ENCODE measurements around the gene CXCL10.
A peak's percentile ranks its signal among the peaks of the same experiment; 100 is the strongest.
"Not testable (repeated sequence)": the region's sequence is repeated elsewhere in the genome, so short reads cannot be mapped to it uniquely, and the experiment has no call there.

CXCL10 gene

DNA sequence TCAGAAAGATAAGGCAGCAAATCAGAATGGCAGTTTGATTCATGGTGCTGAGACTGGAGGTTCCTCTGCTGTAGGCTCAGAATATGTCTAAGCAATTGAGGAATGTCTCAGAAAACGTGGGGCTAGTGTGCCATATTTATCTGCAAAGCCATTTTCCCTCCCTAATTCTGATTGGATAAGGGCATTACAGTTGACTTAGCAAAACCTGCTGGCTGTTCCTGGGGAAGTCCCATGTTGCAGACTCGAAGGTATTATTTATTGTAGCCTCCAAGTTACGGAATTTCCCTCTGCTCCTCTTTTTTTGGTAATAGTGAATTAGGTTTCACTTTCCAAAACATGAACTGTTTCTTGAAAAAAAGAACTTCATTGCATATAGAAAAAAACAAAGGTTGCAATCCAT lies at the start of gene CXCL10:
CXCL10 (minus strand) TSS at position 109 of the 400 bp plus-strand sequence; CDS start at position 43, 66 bp downstream.
- DNase-seq (ENCODE audit: low read depth), result no peak

DNA sequence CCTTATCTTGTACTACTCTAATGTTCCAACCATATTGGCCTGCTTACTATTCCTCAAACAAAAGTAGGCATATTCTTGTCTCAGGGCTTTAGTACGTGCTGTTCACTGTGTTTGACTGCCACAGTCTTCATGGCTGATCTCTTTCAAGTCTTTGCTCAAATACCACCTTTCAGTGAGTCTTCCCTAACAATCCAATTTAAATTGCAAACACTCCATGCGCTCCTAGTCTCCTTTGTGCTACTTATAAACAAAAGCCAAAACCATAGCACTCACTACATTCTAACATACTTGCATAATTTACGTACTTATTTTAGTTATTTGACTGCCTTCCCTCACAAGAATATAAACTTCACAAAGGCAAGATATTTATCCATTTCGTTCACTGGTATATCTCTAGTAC lies 49.5 kb upstream of the CXCL10 start:
- no peak for DNase-seq (ENCODE audit: low read depth)

DNA sequence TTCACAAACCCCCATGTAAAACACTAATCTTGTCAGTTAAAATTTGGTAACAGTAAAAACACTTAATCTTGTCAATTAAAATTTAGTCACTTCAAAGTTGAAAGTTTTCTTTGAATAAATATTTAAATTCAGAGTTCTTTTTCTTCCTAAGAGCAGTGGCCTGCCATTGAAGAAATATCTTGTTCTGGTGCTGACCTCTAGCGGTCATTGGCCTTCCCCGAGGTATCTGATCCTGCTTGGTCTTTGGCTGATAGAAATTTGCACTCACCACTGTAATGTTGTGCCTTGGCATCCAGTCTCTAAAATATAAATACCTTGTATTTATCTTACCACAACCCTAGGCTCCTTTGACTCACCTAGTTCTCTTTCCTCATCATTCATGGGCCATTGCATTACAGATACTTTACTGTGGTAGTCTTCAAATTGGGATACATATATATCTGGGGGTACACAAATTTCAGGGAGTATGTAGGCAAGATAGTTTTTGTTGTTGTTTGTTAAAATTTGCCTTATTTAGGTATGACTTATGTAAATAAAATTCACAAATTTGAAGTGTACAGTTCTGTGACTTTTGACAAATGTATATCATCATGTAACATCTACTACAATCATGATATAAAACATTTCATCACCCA lies 44.5 kb upstream of the CXCL10 start:
- DNase-seq (ENCODE audit: low read depth), result peak; percentile 15

DNA sequence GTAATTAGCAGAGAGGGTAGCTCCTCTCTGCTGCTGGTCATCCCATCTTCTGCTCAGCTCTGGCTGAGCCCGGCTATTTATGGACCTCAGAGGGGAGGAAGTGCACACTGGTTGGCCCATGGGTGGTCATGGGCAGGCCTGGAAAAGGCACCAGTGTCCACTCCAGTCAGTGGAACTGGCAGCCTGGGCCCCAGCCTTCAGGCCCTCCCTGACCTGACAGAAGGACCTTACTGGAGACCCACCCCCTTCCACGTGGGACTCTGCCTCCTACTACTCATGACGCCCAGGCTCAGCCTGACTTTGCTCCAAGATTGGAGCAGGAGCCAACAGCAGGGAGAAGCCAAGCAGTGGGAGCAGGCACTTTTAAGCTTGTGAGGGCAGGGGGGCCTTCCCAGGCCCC lies 43.2 kb upstream of the CXCL10 start:
- no peak for DNase-seq (ENCODE audit: low read depth)

DNA sequence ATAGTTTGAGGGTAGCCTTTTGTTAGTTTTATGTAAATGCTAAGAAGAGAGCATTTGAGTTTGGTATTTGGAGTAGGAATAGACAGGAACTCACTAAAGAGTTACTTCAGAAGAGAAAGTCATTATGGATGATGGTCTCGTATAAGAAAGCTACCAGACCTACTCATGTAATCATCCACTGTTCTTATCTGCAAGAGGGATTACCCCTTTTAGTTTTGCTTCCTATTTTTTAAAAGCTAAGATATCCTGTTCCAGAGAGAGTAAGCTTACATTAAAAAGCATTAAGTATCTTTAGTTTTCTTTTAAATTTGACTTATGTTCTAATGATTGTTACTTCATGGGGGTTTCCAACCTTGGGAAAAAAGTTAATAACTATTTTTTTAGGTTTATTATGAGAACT lies 38.7 kb upstream of the CXCL10 start:
- DNase-seq (ENCODE audit: low read depth), result no peak

DNA sequence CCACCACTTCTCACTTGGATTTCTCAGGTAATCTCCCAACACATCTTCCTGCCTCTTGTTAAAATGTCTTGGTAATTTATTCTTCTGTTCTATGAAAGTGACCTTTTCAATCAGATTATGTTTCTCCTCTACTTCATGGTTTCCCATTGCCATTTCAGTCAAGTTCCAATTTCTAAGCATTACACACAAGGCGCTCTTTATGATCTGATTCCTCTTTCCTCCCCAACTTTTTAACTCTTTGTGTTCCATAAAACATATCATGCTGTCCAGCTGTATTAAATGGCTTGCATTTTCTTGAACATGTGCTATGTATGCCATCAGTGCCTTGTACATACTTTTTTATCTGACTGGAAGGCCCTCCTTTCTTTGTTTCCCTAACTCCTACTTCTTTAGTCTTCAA lies 38.1 kb upstream of the CXCL10 start:
- DNase-seq (ENCODE audit: low read depth), result no peak

DNA sequence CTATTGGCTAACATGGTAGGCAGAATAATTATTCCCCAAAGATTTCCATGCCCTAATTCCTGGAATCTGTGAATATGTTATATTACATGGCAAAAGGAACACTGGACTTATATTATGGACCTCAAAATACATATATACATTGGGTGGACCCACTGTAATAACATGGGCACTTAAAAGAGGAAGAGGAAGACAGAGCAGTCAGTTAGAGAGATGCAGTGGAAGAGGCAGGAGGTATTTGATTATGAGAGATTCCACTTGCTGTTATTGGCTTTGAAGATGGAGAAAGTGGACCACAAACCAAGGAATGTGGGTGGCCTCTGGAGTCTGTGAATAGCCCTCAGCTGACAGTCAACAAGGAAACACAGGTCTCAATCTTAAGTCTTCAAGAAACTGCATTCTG lies 37.2 kb upstream of the CXCL10 start:
- DNase-seq (ENCODE audit: low read depth), result no peak

DNA sequence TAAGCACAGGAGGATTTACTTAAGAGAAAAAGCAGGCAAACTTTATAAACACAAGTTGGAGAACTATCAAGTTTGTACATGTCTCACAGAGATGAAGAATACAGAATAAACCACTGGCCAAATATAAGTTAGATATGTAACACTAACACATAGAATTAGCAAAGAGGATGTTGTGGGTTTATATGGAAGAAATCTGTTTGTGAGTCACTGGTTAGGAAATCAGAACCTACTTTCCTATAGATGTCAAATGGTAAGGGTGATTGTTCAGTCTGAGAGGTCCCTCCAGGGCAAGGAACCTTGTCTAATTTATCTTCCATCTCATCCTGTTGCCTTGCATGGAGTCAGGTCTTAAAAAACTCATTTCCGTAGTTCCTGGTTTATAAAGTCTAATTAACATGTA lies 36.5 kb upstream of the CXCL10 start:
- no peak for DNase-seq (ENCODE audit: low read depth)

DNA sequence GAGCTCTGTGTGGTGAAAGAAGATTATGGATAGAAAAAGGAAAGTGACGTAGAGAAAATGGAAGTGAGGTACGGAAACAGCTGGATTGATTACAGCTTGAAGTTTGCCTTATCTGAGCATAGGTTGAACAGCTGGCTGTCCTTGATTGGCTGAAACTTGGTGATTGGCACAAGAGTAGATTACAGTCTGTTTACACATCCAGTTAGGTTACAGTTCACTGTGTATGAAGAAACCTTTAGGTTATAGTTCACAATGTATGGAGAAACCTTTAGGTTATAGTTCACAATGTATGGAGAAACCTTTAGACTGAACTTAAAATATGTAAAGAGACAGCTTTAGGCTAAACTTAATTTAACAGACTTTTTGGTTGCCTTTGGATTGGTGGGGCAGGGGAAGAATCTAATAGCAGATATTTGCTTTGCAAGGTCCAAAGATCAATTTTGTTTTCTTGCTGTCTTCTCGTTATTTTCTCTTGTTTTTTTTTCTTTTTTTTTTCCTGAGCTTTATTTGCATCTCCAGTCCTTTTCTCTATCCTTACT lies 35.7 kb upstream of the CXCL10 start:
- no peak for DNase-seq (ENCODE audit: low read depth)

DNA sequence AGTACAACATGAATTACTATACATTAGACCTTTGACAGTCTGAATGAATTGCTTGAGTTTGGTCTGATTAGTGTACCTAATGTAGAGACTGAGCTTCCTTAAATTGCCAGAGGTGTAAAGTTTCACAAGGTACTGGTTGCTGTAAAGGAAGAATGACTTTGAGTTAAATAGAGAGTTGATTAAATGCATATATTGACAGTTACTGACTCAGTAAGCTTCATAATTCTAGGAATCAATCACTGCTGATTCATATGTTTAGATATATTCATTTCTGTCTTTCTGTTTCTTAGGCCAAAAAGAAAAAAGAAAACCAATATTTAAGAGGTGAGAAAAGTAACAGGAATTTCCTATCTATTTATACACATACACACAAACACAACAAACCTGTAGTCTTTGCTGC lies 35.0 kb upstream of the CXCL10 start:
- no peak for DNase-seq (ENCODE audit: low read depth)

DNA sequence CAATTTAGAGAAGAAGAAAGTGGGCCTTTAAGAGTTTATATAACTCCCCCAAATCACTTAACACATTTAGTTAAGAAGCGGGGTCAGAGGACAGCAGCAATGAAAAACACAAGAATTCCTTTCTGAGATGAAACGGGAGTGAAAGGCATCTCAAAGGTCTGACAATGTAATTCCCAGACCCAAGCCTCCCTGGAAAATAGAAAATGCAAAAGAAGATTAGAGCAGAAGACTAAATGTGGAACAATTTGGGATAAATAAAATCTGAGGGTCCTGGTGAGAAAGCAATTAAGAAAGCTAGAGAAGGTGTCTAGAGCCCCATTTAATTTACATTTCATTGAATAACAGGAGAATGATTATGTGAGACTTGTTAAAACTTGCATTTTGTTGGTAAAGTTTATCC lies 32.1 kb upstream of the CXCL10 start:
- DNase-seq (ENCODE audit: low read depth), result no peak

DNA sequence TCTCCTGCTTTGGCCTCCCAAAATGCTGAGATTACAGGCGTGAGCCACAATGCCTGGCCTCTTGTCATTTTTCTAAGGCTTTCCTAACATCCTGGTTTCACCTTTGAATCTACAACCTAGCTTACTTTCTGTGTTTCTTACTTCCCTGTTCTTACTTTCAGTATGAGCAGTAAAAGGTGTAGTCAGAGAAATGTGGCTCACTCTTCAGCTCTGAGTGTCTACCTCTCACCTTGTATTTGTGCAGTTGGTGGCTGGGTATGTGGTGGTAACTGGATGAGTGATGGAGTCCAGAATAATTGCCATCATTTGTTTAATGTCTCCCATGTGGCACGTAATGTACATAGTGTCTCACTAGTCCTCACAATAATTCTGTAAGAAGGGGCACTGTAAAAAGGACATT lies 31.7 kb upstream of the CXCL10 start:
- DNase-seq (ENCODE audit: low read depth), result no peak

DNA sequence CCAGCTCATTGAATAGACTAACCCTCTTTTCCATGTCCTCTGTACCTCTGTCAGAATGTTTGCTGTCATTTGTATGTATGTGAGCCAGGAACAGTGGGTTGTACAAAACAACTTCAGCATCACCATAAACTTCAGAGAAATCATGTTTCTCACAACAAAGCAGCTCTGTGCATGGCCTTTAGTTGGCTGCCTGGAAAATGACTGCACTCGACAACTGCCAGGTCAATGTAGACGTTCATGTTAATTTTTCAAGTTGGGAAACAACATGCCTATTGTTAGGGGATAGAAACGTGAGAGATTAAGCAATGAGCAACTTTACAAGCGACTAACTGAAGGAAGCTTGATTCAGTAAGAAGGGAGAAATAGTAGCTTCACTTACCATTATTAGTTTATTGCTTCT lies 30.4 kb upstream of the CXCL10 start:
- no peak for DNase-seq (ENCODE audit: low read depth)

DNA sequence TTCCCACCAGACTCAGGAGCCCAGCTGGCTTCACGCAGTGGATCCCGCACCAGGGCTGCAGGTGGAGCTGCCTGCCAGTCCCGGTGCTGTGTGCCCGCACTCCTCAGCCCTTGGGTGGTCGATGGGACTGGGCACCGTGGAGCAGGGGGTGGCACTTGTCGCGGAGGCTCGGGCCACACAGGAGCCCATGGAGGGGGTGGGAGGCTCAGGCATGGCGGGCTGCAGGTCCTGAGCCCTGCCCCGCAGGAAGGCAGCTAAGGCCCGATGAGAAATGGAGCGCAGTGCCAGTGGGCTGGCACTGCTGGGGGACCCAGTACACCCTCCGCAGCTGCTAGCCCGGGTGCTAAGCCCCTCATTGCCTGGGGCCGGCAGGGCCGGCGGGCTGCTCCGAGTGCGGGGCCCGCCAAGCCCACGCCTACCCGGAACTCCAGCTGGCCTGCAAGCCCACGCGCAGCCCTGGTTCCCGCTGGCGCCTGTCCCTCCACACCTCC lies 27.3 kb upstream of the CXCL10 start:
- DNase-seq (ENCODE audit: low read depth), result not testable (repeated sequence)

DNA sequence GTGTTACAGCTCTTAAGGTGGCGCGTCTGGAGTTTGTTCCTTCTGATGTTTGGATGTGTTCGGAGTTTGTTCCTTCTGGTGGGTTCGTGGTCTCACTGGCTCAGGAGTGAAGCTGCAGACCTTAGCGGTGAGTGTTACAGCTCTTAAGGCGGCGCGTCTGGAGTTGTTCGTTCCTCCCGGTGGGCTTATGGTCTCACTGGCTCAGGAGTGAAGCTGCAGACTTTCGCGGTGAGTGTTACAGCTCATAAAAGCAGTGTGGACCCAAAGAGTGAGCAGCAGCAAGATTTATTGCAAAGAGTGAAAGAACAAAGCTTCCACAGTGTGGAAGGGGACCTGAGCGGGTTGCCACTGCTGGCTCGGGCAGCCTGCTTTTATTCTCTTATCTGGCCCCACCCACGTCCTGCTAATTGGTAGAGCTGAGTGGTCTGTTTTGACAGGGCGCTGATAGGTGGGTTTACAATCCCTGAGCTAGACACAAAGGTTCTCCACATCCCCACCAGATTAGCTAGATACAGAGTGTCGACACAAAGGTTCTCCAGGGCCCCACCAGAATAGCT lies 26.6 kb upstream of the CXCL10 start:
- not testable (repeated sequence) for DNase-seq (ENCODE audit: low read depth)

DNA sequence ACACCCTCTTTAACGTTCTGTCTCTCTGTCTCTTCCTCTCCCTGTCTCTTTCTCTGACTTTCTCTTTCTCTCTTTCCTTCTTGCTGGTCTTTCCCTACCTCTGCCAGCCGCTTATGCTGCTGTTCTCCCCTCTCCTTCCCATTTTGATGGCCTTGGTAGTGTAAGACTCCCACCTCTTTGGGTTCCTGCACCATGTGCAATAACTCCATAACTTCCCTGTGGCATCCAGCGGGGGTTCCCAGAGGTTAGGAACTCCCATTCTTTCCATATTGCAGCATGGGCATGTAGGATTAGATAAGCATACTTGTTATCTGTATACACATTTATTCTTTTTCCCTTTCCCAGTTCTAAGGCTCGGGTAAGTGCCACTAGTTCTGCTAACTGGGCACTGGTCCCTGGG lies 21.4 kb upstream of the CXCL10 start:
- DNase-seq (ENCODE audit: low read depth), result not testable (repeated sequence)

DNA sequence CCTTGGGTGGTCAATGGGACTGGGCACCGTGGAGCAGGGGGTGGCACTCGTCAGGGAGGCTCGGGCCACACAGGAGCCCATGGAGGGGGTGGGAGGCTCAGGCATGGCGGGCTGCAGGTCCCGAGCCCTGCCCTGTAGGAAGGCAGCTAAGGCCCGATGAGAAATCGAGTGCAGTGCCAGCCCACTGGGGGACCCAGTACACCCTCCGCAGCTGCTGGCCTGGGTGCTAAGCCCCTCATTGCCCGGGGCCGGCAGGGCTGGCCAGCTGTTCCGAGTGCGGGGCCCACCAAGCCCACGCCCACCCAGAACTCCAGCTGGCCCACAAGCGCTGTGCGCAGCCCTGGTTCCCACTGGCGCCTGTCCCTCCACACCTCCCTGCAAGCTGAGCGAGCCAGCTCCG lies 20.0 kb upstream of the CXCL10 start:
- not testable (repeated sequence) for DNase-seq (ENCODE audit: low read depth)

DNA sequence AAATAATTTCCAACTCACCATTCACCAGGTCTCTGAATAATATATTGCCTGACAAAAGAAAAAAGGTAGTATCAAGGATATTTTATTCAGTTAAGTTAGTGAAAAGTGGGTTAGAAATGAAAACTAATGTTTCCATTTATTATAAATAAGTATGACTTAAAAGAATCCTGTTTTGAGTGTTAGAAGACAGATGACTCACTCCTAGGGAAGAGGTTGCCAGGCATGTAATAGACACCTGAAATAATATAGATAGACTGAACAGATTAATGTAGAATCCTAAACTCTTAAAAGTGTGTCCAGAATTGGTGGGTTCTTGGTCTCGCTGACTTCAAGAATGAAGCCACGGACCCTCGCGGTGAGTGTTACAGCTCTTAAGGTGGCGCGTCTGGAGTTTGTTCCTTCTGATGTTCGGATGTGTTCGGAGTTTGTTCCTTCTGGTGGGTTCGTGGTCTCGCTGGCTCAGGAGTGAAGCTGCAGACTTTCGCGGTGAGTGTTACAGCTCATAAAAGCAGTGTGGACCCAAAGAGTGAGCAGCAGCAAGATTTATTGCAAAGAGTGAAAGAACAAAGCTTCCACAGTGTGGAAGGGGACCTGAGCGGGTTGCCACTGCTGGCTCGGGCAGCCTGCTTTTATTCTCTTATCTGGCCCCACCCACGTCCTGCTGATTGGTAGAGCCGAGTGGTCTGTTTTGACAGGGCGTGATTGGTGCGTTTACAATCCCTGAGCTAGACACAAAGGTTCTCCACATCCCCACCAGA lies 19.1 kb upstream of the CXCL10 start:
- DNase-seq (ENCODE audit: low read depth), result not testable (repeated sequence)

DNA sequence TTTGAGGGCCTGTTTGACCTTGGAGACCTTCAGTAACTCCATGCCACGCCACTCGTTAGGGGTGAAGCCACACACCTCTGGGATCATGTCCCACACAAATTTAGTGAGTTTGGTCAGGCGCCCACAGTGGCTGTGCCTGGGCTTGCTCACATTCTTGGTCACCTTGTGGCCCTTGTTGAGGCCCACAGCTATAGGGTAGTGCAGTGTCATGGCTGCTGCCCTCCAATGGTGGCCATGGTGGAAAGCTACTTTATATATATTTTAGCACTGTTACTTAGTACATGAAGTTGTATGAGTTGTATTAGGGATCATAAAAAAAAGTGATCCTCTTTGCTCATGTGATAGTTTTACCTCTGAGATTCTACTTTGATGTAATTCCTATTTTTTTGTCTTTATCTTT lies 13.6 kb upstream of the CXCL10 start:
- no peak for DNase-seq (ENCODE audit: low read depth)

DNA sequence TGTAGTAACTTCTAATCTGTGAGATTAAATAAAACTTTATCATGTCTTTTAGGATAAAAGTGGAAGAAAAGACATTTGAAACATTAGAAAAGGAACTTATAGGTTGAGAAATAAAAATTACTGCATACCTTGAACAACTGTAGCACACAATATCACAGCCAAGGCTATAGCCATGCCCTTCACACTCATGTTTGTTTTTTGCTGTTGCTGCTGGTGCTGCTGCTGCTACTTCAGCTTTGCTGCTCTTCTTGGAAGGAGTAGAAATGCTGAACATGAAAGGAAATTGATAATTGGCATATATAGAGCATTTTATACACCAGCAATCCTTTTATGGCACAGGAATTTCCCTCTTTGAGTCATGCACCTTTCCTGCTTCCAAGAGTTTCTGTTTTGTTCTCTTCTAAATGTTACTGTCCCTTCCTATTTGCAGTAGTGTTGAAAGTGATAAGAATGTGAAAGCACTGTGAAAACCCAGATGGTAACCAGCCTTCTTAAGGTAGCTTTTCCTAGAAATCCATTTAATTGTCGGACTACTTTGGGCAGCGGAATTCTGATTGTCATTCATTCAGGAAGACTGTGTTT lies 12.6 kb upstream of the CXCL10 start, which contains the start of gene CXCL11:
CXCL11 (minus strand) TSS at position 272 of the 582 bp plus-strand sequence; CDS start at position 189, 83 bp downstream.
- no peak for DNase-seq (ENCODE audit: low read depth)

DNA sequence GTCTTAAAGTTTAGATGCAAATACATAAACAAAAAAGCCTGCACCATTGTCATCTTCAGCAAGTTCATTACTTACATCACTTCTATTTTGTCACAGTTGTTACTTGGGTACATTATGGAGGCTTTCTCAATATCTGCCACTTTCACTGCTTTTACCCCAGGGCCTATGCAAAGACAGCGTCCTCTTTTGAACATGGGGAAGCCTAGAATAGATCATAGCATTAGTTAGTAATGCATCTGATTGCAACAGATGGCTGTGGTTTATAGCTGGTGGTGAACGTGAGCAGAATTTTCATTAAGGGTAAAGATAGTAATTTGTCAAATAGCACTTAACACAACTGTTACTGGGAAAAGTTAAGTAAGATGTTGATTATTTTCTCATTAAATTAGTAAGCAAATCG lies 11.8 kb upstream of the CXCL10 start:
- DNase-seq (ENCODE audit: low read depth), result no peak

DNA sequence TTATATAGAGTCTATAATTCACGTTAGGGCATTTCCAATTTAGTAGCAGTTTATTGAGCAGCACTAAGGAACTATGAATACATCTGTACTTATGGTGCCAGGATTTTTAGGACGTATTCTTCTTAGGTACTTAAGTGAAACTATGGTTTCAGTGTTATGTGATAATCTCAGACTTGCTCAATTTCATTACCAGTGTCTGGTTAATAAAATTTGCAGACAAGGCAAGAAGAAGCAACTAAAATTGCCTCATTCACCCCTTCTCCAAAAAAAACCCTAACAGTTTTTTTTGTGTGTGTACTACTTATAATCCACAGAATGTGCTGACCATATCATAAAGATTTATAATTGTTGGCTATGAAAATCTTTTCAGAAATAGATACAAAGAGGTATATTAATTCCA lies 6.0 kb upstream of the CXCL10 start:
- DNase-seq (ENCODE audit: low read depth), result no peak

DNA sequence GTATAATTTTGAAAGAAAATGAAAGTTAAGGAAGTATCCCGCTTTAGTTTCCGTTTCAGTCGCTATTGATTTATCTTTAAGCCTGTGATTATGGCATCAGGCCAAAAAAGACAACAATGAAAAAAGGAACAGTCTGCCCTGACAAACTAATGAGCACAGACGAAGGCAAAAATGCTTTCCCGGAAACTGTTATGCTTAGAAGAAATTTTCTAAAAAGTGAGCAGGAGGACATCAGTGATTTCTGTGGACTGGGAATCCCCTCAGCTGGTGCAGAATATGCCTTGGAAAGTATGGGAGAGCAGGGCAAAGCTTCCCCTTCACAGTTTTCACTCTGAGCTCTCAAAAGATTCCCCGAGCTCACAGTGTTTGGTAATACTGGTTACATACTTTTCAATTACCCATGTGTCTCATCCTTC lies 5.1 kb upstream of the CXCL10 start:
- no peak for DNase-seq (ENCODE audit: low read depth)

Data from stimulated activated CD8-positive, alpha-beta memory T cell treated with anti-CD3 and anti-CD28 coated beads, Interleukin-15, amount 100 ng/mL, for 24 hours (primary cell).